Subcutaneous adipose tissue (tissue), 4 donors: ENCODE results near the gene PGAM2. TPM values are rescaled to one million over a fixed set of nuclear protein-coding genes. Genes with fewer than 3 reads are reported as not detected.

Experiments
- total RNA-seq, 4 donors: library from RNA; depleted of rRNA; stranded (reverse); fragments of >200 nt; gene quantifications; one replicate each; pipeline ENCODE4 v1.1.0, GENCODE V29; 2016
- TF ChIP-seq, protein P1 (sequence below): fragments of 450-650 bp; IDR thresholded peaks from one replicate; pipeline ENCODE4 v1.5.1; 2016; ENCODE audit warnings: low read depth, mild to moderate bottlenecking, control low read depth, antibody characterized with exemption, moderate library complexity

Gene PGAM2
- total RNA-seq, 4 donors from 2014 or later, result 4.3 TPM; not detected in 3

- TF ChIP-seq, protein P1, sequence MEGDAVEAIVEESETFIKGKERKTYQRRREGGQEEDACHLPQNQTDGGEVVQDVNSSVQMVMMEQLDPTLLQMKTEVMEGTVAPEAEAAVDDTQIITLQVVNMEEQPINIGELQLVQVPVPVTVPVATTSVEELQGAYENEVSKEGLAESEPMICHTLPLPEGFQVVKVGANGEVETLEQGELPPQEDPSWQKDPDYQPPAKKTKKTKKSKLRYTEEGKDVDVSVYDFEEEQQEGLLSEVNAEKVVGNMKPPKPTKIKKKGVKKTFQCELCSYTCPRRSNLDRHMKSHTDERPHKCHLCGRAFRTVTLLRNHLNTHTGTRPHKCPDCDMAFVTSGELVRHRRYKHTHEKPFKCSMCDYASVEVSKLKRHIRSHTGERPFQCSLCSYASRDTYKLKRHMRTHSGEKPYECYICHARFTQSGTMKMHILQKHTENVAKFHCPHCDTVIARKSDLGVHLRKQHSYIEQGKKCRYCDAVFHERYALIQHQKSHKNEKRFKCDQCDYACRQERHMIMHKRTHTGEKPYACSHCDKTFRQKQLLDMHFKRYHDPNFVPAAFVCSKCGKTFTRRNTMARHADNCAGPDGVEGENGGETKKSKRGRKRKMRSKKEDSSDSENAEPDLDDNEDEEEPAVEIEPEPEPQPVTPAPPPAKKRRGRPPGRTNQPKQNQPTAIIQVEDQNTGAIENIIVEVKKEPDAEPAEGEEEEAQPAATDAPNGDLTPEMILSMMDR, result no peak
Observed at GRCh38 chr7:44060091-44060947, 5.0 kb downstream of the PGAM2 start.

GRCh38 chr7:44059219-44060090 is 5.9 kb downstream of the PGAM2 start:
- TF ChIP-seq, protein P1, result no peak

GRCh38 chr7:44058759-44059218 is 6.6 kb downstream of the PGAM2 start:
- TF ChIP-seq, protein P1, result no peak

DNA sequence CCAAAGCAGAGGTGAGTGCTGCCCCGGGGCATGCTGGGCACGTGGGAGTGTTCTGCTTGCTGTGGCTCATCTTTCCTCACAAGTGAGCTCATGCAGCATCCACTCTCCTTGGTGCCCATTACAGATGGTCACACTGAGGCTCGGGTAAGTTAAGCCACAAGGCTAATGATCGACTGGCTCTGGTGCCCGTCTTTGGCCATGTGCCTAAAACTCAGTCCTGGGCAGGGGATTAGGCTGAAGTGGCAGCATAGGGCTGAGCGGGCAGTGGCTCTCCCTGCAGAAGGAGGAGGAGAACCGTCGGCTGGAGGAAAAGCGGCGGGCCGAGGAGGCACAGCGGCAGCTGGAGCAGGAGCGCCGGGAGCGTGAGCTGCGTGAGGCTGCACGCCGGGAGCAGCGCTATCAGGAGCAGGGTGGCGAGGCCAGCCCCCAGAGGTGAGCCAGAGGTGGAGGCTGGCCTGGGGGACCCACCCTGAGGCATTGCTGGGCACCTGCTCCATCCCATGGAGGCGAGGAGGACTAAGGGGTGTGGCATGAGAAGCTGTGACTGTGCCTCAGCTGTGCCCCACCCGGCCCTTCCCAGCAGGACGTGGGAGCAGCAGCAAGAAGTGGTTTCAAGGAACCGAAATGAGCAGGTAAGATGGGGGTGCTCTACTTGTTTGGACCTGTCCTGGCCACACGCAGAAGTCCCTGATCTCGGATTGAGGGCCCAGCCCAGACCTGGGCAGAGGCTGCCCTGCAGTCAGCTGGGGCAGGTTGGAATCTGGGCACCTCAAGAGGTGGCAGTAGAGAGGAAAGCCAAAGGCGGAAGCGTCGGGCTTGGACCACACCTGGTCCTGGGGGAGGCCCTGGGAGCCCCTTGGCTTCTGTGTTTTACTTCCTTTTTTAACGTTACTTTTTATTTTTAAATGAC is 7.3 kb downstream of the PGAM2 start:
- TF ChIP-seq, protein P1, result no peak

DNA sequence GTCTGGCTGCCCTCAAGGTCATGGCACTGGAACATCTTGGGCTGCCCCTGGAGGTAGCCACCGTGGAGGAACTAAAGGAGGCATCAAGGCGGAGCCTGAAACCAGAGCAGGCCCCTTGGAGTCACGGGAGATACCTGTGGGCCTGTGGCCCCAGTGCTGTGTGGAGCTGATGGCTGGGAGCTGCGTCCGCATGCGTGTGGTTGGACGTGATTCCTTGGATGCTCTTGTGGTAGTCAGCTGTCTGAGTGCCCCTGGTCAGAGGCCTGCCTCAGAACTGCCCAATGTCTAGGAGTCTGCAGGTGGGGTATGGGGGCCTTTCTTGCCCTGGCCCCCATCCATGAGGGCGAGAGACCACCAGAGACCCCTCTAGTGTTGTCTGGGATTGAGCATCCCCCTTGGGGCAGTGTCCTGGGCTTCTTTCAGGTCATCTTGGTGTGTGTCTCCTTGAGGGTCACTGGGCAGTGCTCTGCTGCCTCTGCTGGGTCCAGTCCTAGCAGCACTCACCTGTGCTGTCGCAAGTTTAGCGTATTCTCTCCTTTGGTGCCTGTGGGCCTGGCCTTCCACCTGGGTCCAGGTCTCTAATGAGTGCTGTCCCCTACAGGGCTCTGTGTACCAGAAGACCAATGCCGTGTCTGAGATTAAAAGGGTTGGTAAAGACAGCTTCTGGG is 8.1 kb downstream of the PGAM2 start:
- TF ChIP-seq, protein P1, result no peak

DNA sequence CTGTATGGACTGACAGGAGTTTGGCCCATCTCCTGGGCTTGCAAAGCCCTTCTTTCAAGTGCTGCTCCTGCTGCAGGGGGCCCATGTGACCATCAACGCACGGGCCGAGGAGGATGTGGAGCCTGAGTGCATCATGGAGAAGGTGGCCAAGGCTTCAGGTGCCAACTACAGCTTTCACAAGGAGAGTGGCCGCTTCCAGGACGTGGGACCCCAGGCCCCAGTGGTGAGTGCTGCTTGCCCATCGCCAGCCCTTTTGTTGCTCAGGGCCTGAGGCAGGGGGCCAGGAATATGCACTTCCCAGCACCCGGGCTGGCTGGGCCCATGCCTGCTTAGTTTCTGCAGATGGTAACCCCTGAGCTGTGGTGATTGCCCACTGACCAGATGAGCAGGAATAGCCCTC is 8.7 kb downstream of the PGAM2 start:
- TF ChIP-seq, protein P1, result no peak
